ENCODE measurements around the gene ZNF276.

GRCh38 chr16:89709166-89709565 lies 12.2 kb upstream of the ZNF276 start:
- TF ChIP-seq, protein P1, sequence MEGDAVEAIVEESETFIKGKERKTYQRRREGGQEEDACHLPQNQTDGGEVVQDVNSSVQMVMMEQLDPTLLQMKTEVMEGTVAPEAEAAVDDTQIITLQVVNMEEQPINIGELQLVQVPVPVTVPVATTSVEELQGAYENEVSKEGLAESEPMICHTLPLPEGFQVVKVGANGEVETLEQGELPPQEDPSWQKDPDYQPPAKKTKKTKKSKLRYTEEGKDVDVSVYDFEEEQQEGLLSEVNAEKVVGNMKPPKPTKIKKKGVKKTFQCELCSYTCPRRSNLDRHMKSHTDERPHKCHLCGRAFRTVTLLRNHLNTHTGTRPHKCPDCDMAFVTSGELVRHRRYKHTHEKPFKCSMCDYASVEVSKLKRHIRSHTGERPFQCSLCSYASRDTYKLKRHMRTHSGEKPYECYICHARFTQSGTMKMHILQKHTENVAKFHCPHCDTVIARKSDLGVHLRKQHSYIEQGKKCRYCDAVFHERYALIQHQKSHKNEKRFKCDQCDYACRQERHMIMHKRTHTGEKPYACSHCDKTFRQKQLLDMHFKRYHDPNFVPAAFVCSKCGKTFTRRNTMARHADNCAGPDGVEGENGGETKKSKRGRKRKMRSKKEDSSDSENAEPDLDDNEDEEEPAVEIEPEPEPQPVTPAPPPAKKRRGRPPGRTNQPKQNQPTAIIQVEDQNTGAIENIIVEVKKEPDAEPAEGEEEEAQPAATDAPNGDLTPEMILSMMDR (IDR thresholded peaks at IDR 0.05; ENCODE audit: low read depth, low read length): no peak
- no peak for TF ChIP-seq EZH2phosphoT487 (IDR thresholded peaks at IDR 0.05; ENCODE audit: low read depth)

Measured in OCI-LY3 (cell line).